ENCODE results near the gene DCTD.

DNA sequence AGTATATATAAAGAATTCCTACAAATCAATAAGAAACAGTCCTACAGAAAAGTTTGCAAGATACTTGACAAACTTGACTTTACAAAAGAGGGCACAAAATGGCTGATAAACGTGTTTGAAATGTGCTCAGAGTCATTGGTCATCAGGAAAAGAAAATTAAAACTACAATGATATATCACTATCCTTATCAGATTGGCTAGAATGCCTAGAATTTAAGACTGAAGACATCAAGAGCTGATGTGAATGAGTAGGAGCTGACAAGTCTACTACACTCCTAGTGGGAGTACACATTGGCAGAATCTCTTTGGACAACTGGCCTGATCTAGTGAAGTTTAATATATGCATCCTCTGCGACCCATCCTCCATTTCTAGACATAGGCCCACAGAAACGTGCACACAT, 10.3 kb upstream of the DCTD start:
- no peak for TF ChIP-seq CTCF (IDR thresholded peaks at IDR 0.05; ENCODE audit: insufficient read depth, low read length, poor library complexity, severe bottlenecking)
- no peak for TF ChIP-seq EZH2phosphoT487 (conservative IDR thresholded peaks at IDR 0.05; ENCODE audit: low read length)

All from SU-DHL-6 (cell line).